A549 (cell line): ENCODE results near the gene CCDC88B. TPM values are rescaled to one million over a fixed set of nuclear protein-coding genes. Genes with fewer than 3 reads are reported as not detected.
"Not testable (repeated sequence)": the region's sequence is repeated elsewhere in the genome, so short reads cannot be mapped to it uniquely, and the experiment has no call there.

Experiments used
- ATAC-seq, 2 experiments: fragments of 200-7000 bp in 1 of 2; fragments of >200 bp in 1 of 2; cut with Nextera tagmentation in 1 of 2; cut with Tn5 transposase in 1 of 2; 3 replicates each; pipeline versions ENCODE4 v1.8.0 to v1.9.1; 2018 to 2020; ENCODE audit warnings: mild to moderate bottlenecking in 1 of 2, moderate library complexity in 1 of 2
- CTCF ChIA-PET: fragments of 300-600 bp; sonication (Branson Sonifier 250); formaldehyde crosslinking; extraction: SDS; loops from one replicate; lab custom pipeline; 2021; ENCODE audit warnings: antibody characterized with exemption, inconsistent platforms; lab: Yijun Ruan, JAX
- POLR2A ChIA-PET: fragments of 350-600 bp; formaldehyde crosslinking; extraction: SDS; loops from one replicate; lab custom pipeline; 2021; ENCODE audit warnings: antibody characterized with exemption, inconsistent platforms; lab: Yijun Ruan, JAX
- DNase-seq, 2 experiments: peaks; one replicate each; pipeline versions ENCODE4 v3.0.0 to v3.0.0-alpha.2; 2011 to 2016; ENCODE audit warnings: low read depth in 1 of 2, low spot score in 1 of 2
- FAIRE-seq: peaks from 2 replicates; lab custom pipeline; 2011; peaks lifted over from hg19 to GRCh38; lab: Jason Lieb, UNC
- H3K27ac ChIP-seq, 2 experiments: fragments of >200 bp; sonication (Bioruptor Twin); formaldehyde crosslinking; 3 replicates each; pipeline ENCODE4 v1.5.1; 2016 to 2017
- H3K4me1 ChIP-seq: fragments of >200 bp; sonication (Bioruptor Twin); formaldehyde crosslinking; 3 replicates; pipeline ENCODE4 v1.6.1; 2016
- H3K4me2 ChIP-seq: fragments of >200 bp; sonication (Bioruptor Twin); formaldehyde crosslinking; 3 replicates; pipeline ENCODE4 v1.6.1; 2016
- H3K4me3 ChIP-seq: fragments of >200 bp; sonication (Bioruptor Twin); formaldehyde crosslinking; 3 replicates; pipeline ENCODE4 v1.5.1; 2016
- H3K9me3 ChIP-seq: fragments of >200 bp; sonication (Bioruptor Twin); formaldehyde crosslinking; 3 replicates; pipeline ENCODE4 v1.6.1; 2016
- CBX2 ChIP-seq: fragments of 200-600 bp; sonication (generic); IDR thresholded peaks from 2 replicates; pipeline ENCODE4 v1.6.1; 2016; ENCODE audit warnings: low read depth, mild to moderate bottlenecking, borderline replicate concordance
- EHMT2 ChIP-seq: fragments of 200-600 bp; sonication (generic); IDR thresholded peaks from 2 replicates; pipeline ENCODE4 v1.6.1; 2016; ENCODE audit warnings: antibody characterized with exemption, low read depth, mild to moderate bottlenecking, moderate library complexity
- GATA3 ChIP-seq: IDR thresholded peaks from 2 replicates; pipeline ENCODE4 v1.6.1; 2012; ENCODE audit warnings: borderline replicate concordance
- HDAC2 ChIP-seq: fragments of 200-600 bp; sonication (generic); IDR thresholded peaks from 2 replicates; pipeline ENCODE4 v1.6.1; 2016
- HEYL ChIP-seq: fragments of 250-450 bp; sonication (Bioruptor Pico); IDR thresholded peaks from 2 replicates; pipeline ENCODE4 v1.8.0; 2021; ENCODE audit warnings: mild to moderate bottlenecking, moderate library complexity
- KDM1A ChIP-seq: fragments of 200-600 bp; sonication (generic); IDR thresholded peaks from 2 replicates; pipeline ENCODE4 v1.6.1; 2016; ENCODE audit warnings: low read depth, mild to moderate bottlenecking
- KDM5A ChIP-seq: fragments of 200-600 bp; sonication (generic); IDR thresholded peaks from 2 replicates; pipeline ENCODE4 v1.6.1; 2016; ENCODE audit warnings: antibody characterized with exemption, mild to moderate bottlenecking
- MAFK ChIP-seq: fragments of 450-650 bp; IDR thresholded peaks from 2 replicates; pipeline ENCODE4 v1.6.1; 2014; ENCODE audit not compliant: partially characterized antibody
- MAZ ChIP-seq: fragments of 150-350 bp; IDR thresholded peaks from 2 replicates; pipeline ENCODE4 v1.6.1; 2014; ENCODE audit warnings: antibody characterized with exemption, low read depth, low read length, borderline replicate concordance
- SMC3 ChIP-seq: fragments of >200 bp; sonication (Bioruptor Twin); formaldehyde crosslinking; IDR thresholded peaks from 3 replicates; pipeline ENCODE4 v1.6.1; 2018; ENCODE audit warnings: inconsistent platforms
- TP53 ChIP-seq: fragments of 250-450 bp; sonication (Bioruptor Pico); IDR thresholded peaks from 2 replicates; pipeline ENCODE4 v1.5.0; 2021; ENCODE audit warnings: mild to moderate bottlenecking, moderate library complexity
- ZC3H11A ChIP-seq: fragments of 450-650 bp; IDR thresholded peaks from 2 replicates; pipeline ENCODE4 v1.6.1; 2014; ENCODE audit warnings: antibody characterized with exemption, mild to moderate bottlenecking
- ZFP36 ChIP-seq: fragments of 450-650 bp; IDR thresholded peaks from 2 replicates; pipeline ENCODE4 v1.6.1; 2014; ENCODE audit warnings: borderline replicate concordance; ENCODE audit not compliant: partially characterized antibody
- ZSCAN20 ChIP-seq: fragments of 250-450 bp; sonication (Bioruptor Pico); IDR thresholded peaks from 2 replicates; pipeline ENCODE4 v1.8.0; 2022; ENCODE audit warnings: mild to moderate bottlenecking, moderate library complexity
- WGBS: methylation state at CpG from one replicate; pipeline ENCODE4 v1.1.6; 2017; ENCODE audit errors: missing lambda C conversion rate; 5-methylcytosine and 5-hydroxymethylcytosine counted together
- polyA plus RNA-seq, 4 experiments: library from polyadenylated mRNA; depleted of rRNA in 3 of 4; stranded (reverse); fragments of >200 nt; fragmentation: RNase III in 1 of 4; extraction: RNeasy Plus Mini Kit Qiagen cat#74134 plus additional on column Dnase treatment in 1 of 4; gene quantifications; 2 replicates in 3 of 4; 3 replicates in 1 of 4; pipeline ENCODE4 v1.2.3, GENCODE V29; 2011 to 2017
- TF ChIP-seq, protein P1 (sequence below): IDR thresholded peaks from 2 replicates; pipeline ENCODE4 v1.6.1; 2012
- TF ChIP-seq, protein P2 (sequence below): IDR thresholded peaks from 2 replicates; pipeline ENCODE4 v1.6.1; 2012
- TF ChIP-seq, protein P3 (sequence below): IDR thresholded peaks from 2 replicates; pipeline ENCODE4 v1.6.1; 2012; ENCODE audit warnings: low read depth, borderline replicate concordance

CCDC88B gene
- polyA plus RNA-seq, 2 of the 4 experiments (the other 2 are of a cell fraction): 4.8 to 8.8 TPM

DNA sequence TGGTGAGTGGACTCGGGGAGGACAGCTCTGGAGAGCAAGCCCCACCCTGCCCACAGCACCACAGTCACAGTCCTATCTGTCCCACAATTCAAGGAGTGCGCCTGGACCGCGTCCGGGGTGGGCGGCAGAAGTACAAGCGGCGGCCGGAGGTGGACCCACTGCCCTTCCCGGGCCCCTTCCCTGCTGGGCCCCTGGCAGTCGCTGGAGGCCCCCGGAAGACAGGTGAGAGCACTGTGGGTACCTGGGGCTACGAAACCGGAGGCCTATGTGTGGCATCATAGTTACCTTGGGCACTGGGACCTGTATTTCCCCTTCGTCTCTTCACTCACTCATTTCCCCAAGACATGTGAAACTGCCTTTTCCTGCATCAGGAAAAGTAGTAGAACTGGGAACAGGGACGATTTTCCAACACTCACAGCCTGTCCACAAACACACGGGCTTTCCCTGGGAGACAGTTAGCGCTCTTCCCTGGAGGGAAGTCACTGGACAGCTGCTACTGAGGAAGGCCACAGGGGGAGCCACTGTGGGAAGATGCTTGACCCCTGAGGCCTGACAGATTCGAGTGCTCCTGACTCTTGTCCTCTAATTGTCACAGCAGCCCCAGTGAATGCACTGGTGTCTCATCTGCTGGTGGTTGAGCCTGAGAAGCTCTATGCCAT lies 25.7 kb upstream of the CCDC88B start:
- CTCF ChIA-PET: interaction anchor here (1.2 to 20.7 kb wide), 5 partner anchors 9 to 102 kb away, joined by 3 to 996 read pairs (median 6); partner anchors contain the start of genes CCDC88B, ESRRA and RPS6KA4
- no peaks in the 10 kb centered on the region for H3K9me3 ChIP-seq
- TF ChIP-seq ZSCAN20 (no peak), MAFK (no peak), ZC3H11A (no peak), CBX2 (no peak), ZFP36 (no peak), MAZ (no peak), EHMT2 (no peak), KDM5A (no peak), TP53 (no peak), HEYL (CRISPR knock-in tag) (no peak), HDAC2 (no peak), SMC3 (no peak), GATA3 (no peak)
- TF ChIP-seq, protein P1, sequence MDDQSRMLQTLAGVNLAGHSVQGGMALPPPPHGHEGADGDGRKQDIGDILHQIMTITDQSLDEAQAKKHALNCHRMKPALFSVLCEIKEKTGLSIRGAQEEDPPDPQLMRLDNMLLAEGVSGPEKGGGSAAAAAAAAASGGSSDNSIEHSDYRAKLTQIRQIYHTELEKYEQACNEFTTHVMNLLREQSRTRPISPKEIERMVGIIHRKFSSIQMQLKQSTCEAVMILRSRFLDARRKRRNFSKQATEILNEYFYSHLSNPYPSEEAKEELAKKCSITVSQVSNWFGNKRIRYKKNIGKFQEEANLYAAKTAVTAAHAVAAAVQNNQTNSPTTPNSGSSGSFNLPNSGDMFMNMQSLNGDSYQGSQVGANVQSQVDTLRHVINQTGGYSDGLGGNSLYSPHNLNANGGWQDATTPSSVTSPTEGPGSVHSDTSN: no peak
- TF ChIP-seq, protein P2, sequence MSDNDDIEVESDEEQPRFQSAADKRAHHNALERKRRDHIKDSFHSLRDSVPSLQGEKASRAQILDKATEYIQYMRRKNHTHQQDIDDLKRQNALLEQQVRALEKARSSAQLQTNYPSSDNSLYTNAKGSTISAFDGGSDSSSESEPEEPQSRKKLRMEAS: no peak
- TF ChIP-seq, all 56 proteins: peak for 0
- no peak overlapping the region for H3K4me3 ChIP-seq
- FAIRE-seq (no peak), ATAC-seq (no peak), DNase-seq (peak in 1 of 2 experiments; percentile 41)
- no peak overlapping the region for H3K4me2 ChIP-seq
- POLR2A ChIA-PET: no interaction called here
- no peak overlapping the region for H3K27ac ChIP-seq
- H3K4me1 ChIP-seq: peaks cover 11% of the 10 kb centered on the region
- 83% methylated on average over 19 of the region's 19 CpGs for WGBS

DNA sequence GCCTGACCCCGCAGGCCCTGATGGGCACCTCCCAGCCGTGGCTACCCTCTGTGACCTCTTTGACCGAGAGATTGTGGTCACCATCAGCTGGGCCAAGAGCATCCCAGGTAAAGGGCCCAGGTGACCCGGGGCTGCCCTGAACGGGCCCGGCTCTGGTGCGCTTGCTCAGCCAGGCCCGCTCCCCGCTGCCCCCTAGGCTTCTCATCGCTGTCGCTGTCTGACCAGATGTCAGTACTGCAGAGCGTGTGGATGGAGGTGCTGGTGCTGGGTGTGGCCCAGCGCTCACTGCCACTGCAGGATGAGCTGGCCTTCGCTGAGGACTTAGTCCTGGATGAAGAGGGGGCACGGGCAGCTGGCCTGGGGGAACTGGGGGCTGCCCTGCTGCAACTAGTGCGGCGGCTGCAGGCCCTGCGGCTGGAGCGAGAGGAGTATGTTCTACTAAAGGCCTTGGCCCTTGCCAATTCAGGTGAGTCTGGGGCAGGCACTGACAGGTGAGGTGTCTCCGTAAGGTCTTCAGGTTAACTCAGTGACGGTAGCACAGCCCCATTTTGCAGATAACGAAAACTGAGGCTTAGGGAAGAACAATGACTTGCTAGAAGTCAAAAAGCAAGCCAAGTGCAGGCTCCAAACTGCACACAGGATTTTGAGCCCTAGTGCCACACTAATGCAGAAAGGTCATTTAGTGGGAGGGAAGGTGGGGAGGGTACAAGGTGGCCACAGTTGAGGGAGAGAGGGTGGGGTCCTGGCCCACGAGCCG lies 25.0 kb upstream of the CCDC88B start:
- H3K4me3 ChIP-seq: no peak overlapping the region
- H3K9me3 ChIP-seq: no peaks in the 10 kb centered on the region
- ChIA-PET POLR2A (no interaction called here), CTCF (interaction anchor here (1.2 to 20.7 kb wide), 5 partner anchors 10 to 103 kb away, joined by 3 to 996 read pairs (median 6); partner anchors contain the start of genes CCDC88B, ESRRA and RPS6KA4)
- H3K27ac ChIP-seq: no peak overlapping the region
- 92% methylated on average over 24 of the region's 24 CpGs for WGBS
- H3K4me1 ChIP-seq: peaks cover 14% of the 10 kb centered on the region
- peak; percentile 73; the same call in 1 of the 2 replicates for TF ChIP-seq KDM1A
- TF ChIP-seq, protein P3, sequence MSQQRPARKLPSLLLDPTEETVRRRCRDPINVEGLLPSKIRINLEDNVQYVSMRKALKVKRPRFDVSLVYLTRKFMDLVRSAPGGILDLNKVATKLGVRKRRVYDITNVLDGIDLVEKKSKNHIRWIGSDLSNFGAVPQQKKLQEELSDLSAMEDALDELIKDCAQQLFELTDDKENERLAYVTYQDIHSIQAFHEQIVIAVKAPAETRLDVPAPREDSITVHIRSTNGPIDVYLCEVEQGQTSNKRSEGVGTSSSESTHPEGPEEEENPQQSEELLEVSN: no peak
- FAIRE-seq: no peak
- no peak for DNase-seq
- H3K4me2 ChIP-seq: no peak overlapping the region
- no peak for ATAC-seq

DNA sequence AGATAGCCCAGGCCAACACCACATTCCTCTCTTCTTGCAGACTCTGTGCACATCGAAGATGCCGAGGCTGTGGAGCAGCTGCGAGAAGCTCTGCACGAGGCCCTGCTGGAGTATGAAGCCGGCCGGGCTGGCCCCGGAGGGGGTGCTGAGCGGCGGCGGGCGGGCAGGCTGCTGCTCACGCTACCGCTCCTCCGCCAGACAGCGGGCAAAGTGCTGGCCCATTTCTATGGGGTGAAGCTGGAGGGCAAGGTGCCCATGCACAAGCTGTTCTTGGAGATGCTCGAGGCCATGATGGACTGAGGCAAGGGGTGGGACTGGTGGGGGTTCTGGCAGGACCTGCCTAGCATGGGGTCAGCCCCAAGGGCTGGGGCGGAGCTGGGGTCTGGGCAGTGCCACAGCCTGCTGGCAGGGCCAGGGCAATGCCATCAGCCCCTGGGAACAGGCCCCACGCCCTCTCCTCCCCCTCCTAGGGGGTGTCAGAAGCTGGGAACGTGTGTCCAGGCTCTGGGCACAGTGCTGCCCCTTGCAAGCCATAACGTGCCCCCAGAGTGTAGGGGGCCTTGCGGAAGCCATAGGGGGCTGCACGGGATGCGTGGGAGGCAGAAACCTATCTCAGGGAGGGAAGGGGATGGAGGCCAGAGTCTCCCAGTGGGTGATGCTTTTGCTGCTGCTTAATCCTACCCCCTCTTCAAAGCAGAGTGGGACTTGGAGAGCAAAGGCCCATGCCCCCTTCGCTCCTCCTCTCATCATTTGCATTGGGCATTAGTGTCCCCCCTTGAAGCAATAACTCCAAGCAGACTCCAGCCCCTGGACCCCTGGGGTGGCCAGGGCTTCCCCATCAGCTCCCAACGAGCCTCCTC lies 24.1 kb upstream of the CCDC88B start:
- Histone ChIP-seq H3K27ac (peak overlapping the region; percentile 97 to 98; a peak in 5 of 6 replicates), H3K4me3 (peak overlapping the region; percentile 80; the same call in 2 of the 3 replicates), H3K4me1 (peaks cover 14% of the 10 kb centered on the region), H3K4me2 (peak overlapping the region; percentile 87)
- not testable (repeated sequence) for H3K9me3 ChIP-seq, ATAC-seq, FAIRE-seq, DNase-seq
- 74% methylated on average over 11 of the region's 25 CpGs for WGBS
- ChIA-PET POLR2A (interaction anchor here (0.8 to 2.9 kb wide), 4 partner anchors 8 to 130 kb away, joined by 4 to 50 read pairs (median 24); partner anchors contain the start of gene STIP1), CTCF (interaction anchor here (1.2 to 20.7 kb wide), 4 partner anchors 11 to 40 kb away, joined by 3 to 996 read pairs (median 40); partner anchors contain the start of genes CATSPERZ, CCDC88B, ESRRA and RPS6KA4)
